Mesothelial cell of epicardium (in vitro differentiated cells): ENCODE measurements around the gene SLC38A3. TPM values are rescaled to one million over a fixed set of nuclear protein-coding genes. Genes with fewer than 3 reads are reported as not detected.
"Not testable (repeated sequence)": the region's sequence is repeated elsewhere in the genome, so short reads cannot be mapped to it uniquely, and the experiment has no call there.

Experiments used
- DNase-seq, 2 experiments: peaks; one replicate each; pipeline ENCODE4 v3.0.0; 2021; ENCODE audit warnings: low spot score in 2 of 2; ENCODE audit not compliant: unreplicated experiment in 2 of 2
- H3K27ac Mint-ChIP-seq: 2 replicates; pipeline ENCODE4 v1.8.0; 2021; ENCODE audit warnings: mixed read lengths
- H3K27me3 Mint-ChIP-seq: 2 replicates; pipeline ENCODE4 v1.8.0; 2021; ENCODE audit warnings: low read depth, mixed read lengths
- H3K36me3 Mint-ChIP-seq: 2 replicates; pipeline ENCODE4 v1.8.0; 2021; ENCODE audit warnings: mixed read lengths
- H3K4me1 Mint-ChIP-seq: 2 replicates; pipeline ENCODE4 v1.8.0; 2021; ENCODE audit warnings: mixed read lengths
- H3K4me3 Mint-ChIP-seq: 2 replicates; pipeline ENCODE4 v1.8.0; 2021; ENCODE audit warnings: mild to moderate bottlenecking, moderate library complexity, mixed read lengths
- H3K9me3 Mint-ChIP-seq: 2 replicates; pipeline ENCODE4 v1.8.0; 2021; ENCODE audit warnings: mixed read lengths
- total RNA-seq: library from RNA; stranded (reverse); gene quantifications from 3 replicates; pipeline ENCODE4 v1.2.1, GENCODE V29; 2021
- TF ChIP-seq, protein P1 (sequence below): fragments of 200-600 bp; sonication (generic); IDR thresholded peaks from one replicate; pipeline ENCODE4 v1.5.0; 2021; ENCODE audit warnings: antibody characterized with exemption; ENCODE audit not compliant: unreplicated experiment

SLC38A3 gene
- total RNA-seq, 1 donor from 2014 or later = 1.8 TPM

DNA sequence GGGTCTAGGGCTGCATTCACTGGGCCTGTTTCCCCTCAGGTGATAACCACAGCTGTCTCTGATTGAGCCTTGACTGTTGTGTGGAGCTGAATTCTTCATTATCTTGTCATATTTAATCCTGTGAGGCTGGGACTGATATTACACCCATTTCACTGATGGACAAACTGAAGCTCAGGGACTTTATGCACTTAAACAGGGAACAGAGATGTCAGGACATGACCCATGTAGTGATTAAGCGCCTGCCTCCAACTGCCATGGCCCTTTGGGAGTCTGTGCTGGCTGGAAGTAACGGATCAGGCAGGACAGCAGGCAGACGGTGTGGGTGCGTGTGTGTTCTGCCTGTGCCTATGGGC is 38.4 kb downstream of the SLC38A3 start:
- DNase-seq = no peak
- TF ChIP-seq, protein P1, sequence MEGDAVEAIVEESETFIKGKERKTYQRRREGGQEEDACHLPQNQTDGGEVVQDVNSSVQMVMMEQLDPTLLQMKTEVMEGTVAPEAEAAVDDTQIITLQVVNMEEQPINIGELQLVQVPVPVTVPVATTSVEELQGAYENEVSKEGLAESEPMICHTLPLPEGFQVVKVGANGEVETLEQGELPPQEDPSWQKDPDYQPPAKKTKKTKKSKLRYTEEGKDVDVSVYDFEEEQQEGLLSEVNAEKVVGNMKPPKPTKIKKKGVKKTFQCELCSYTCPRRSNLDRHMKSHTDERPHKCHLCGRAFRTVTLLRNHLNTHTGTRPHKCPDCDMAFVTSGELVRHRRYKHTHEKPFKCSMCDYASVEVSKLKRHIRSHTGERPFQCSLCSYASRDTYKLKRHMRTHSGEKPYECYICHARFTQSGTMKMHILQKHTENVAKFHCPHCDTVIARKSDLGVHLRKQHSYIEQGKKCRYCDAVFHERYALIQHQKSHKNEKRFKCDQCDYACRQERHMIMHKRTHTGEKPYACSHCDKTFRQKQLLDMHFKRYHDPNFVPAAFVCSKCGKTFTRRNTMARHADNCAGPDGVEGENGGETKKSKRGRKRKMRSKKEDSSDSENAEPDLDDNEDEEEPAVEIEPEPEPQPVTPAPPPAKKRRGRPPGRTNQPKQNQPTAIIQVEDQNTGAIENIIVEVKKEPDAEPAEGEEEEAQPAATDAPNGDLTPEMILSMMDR = no peak
- peak overlapping the region; percentile 73 for H3K27ac Mint-ChIP-seq
- no peaks in the 10 kb centered on the region for H3K9me3 Mint-ChIP-seq
- H3K36me3 Mint-ChIP-seq = peaks cover 2% of the 10 kb centered on the region
- no peak overlapping the region for H3K4me3 Mint-ChIP-seq
- peaks cover 50% of the 10 kb centered on the region for H3K4me1 Mint-ChIP-seq
- H3K27me3 Mint-ChIP-seq = no peaks in the 10 kb centered on the region

DNA sequence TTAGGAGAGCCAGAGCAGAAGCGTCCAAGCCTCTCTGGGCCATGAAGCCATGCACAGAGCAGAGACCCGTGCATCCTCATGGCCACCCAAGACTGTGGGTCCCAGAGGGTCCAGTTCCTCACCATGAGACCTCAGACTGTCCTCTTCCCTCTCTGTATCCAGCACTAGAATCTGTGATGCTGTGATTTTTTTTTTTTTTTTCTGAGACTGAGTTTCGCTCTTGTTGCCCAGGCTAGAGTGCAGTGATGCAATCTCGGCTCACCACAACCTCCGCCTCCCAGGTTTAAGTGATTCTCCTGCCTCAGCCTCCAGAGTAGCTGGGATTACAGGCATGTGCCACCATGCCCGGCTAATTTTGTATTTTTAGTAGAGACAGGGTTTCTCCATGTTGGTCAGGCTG is 39.7 kb downstream of the SLC38A3 start:
- Mint-ChIP-seq H3K4me1 (peaks cover 37% of the 10 kb centered on the region), H3K27ac (peak overlapping the region; percentile 92)
- H3K9me3 Mint-ChIP-seq, H3K4me3 Mint-ChIP-seq, H3K27me3 Mint-ChIP-seq, H3K36me3 Mint-ChIP-seq, DNase-seq: not testable (repeated sequence)

DNA sequence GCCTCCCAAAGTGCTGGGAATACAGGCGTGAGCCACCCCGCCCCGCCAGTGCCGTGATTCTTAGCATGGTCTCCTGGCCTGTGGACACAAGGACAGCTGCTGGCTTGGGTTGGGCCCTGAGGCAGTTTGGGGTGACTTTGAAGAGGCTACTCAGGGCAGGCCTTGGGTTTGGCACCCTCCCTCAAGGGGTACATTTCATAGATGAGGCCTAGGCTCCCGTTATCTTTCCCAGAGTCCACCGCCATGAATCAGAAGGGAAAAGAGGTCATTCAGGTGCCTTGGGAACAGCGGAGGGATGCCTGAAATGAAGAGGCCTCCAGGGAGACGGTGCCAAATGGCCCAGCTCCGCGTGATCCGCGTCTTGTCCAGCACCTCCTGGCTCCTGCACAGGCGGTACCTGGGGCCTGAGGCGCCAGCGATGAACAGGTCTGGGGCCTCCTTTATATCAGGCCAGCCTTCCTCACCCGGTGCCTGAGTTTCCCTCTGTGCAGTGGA is 40.2 kb downstream of the SLC38A3 start:
- peaks cover 33% of the 10 kb centered on the region for H3K4me1 Mint-ChIP-seq
- no peak for DNase-seq
- no peaks in the 10 kb centered on the region for H3K27me3 Mint-ChIP-seq
- peak overlapping the region; percentile 92 for H3K27ac Mint-ChIP-seq
- no peaks in the 10 kb centered on the region for H3K9me3 Mint-ChIP-seq
- peaks cover 2% of the 10 kb centered on the region for H3K36me3 Mint-ChIP-seq
- H3K4me3 Mint-ChIP-seq = peak overlapping the region; percentile 67
- TF ChIP-seq, protein P1 = no peak

DNA sequence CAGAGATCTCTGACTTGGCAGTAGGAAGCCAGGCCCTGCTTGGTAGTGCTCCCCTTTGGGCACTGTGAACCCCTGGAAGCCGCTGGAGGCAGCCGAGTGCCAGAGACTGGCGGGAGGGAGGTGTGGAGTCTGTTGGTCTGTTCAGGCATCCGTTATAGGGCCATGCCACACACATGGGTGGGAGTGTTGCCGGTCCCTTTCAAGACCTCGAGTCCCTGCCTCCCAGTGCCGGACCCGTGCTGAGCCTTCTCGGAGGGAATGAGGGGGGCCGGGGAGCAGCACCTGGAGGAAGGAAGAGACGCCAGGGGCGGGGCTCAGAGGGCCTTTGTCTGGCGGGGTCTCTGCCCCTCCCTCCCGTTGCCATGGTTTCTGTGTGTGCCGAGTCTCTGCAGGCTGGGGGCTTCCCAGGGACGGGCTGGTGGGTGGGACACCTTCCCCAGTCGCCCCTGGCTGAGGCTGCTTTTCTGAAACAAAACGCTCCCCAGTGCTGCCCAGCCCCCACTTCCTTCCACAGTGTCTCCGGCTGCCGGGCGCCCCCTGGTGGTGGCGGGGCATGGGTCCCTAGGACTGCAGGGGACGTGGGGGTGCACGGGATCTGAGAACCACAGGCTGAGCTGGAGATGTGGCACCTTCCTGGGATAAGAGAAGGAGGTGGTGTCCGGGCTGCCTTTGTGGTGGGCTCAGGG is 40.9 kb downstream of the SLC38A3 start:
- DNase-seq = peak; percentile 95 to 98
- Mint-ChIP-seq H3K4me3 (peak overlapping the region; percentile 67), H3K27ac (peak overlapping the region; percentile 92), H3K36me3 (peaks cover 2% of the 10 kb centered on the region), H3K27me3 (no peaks in the 10 kb centered on the region), H3K4me1 (peaks cover 32% of the 10 kb centered on the region), H3K9me3 (no peaks in the 10 kb centered on the region)
- TF ChIP-seq, protein P1 = peak; percentile 99

DNA sequence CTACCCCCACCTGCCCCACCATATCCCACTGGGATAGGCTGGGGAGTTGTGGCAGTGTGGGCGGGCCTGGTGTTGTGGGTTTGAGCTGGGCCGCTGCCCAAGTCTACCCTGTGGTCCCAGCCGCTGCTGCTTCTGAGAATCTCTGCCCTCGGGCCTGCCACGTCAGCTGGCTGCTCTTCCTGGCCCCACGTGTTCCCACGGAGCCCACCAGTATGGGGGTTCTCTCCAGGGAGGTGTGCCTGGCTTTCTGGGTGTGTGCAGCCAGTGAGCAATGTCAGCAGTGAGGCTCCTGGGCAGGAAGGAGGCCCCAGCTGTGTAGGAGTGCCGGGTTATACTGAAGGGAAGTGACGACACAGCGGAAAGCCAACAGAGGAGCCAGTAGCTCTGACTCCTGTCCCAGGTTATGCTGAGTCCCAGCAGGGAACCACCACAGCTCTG is 41.5 kb downstream of the SLC38A3 start:
- H3K27ac Mint-ChIP-seq = peak overlapping the region; percentile 92
- no peak for DNase-seq
- peaks cover 2% of the 10 kb centered on the region for H3K36me3 Mint-ChIP-seq
- H3K4me1 Mint-ChIP-seq = peaks cover 26% of the 10 kb centered on the region
- no peaks in the 10 kb centered on the region for H3K27me3 Mint-ChIP-seq
- peak overlapping the region; percentile 67 for H3K4me3 Mint-ChIP-seq
- no peaks in the 10 kb centered on the region for H3K9me3 Mint-ChIP-seq
- TF ChIP-seq, protein P1 = peak; percentile 55

DNA sequence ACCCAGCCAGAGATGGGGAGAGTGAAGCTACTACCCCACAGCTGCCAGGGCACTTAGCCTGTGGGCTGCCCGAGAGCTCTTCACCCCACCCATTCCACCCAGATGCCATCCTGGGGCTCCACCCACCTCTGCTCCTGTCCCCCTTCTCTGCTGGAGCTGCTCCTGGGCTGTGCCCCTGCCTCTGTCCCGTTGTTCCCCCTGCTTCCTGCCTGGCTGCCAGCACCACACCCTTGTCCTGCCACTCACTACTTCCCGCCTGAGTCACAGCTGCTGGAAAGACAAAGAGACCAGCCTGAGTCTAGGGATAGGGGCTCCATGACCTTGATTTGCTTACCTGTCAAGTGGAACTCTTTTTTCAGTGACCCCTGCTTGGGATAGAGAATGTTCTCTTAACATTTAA is 43.3 kb downstream of the SLC38A3 start:
- TF ChIP-seq, protein P1 = no peak
- H3K9me3 Mint-ChIP-seq = no peaks in the 10 kb centered on the region
- H3K27ac Mint-ChIP-seq = peak overlapping the region; percentile 69
- DNase-seq = no peak
- H3K4me3 Mint-ChIP-seq = no peak overlapping the region
- H3K4me1 Mint-ChIP-seq = peaks cover 23% of the 10 kb centered on the region
- no peaks in the 10 kb centered on the region for H3K27me3 Mint-ChIP-seq
- peaks cover 4% of the 10 kb centered on the region for H3K36me3 Mint-ChIP-seq
